Inflammatory macrophage (primary cell): ENCODE data around the gene TMEM130.

ENCODE experiments used
- DNase-seq, 2 donors: peaks; one replicate each; pipeline ENCODE4 v3.0.0-alpha.2; 2020 to 2022

The TMEM130 gene

GRCh38 chr7:98805956-98806838, 63.6 kb downstream of the TMEM130 start:
- DNase-seq: no peak

- DNase-seq: no peak
Observed at GRCh38 chr7:98802781-98803110, 67.1 kb downstream of the TMEM130 start.

- peak; percentile 73 to 75 for DNase-seq
Observed at GRCh38 chr7:98802088-98802780, 67.6 kb downstream of the TMEM130 start.

- no peak for DNase-seq
Observed at GRCh38 chr7:98800996-98801395, 68.8 kb downstream of the TMEM130 start.

- no peak for DNase-seq
Observed at GRCh38 chr7:98797150-98797549, 72.7 kb downstream of the TMEM130 start.
